MCF 10A (cell line): ENCODE data around the gene GOSR1. TPM values are rescaled to one million over a fixed set of nuclear protein-coding genes. Genes with fewer than 3 reads are reported as not detected.
"Not testable (repeated sequence)": the region's sequence is repeated elsewhere in the genome, so short reads cannot be mapped to it uniquely, and the experiment has no call there.

Experiments used
- BruUV-seq: library from RNA; stranded (reverse); fragments of 400-500 nt; replicated peaks from 2 replicates; lab custom pipeline; 2021; lab: Mats Ljungman, UMichigan
- CTCF ChIA-PET: fragments of 300-600 bp; sonication (Branson Sonifier 250); formaldehyde crosslinking; extraction: SDS; loops from one replicate; lab custom pipeline; 2021; ENCODE audit warnings: antibody characterized with exemption, inconsistent platforms; lab: Yijun Ruan, JAX
- POLR2A ChIA-PET: fragments of 300-600, 350-650 bp; sonication (Branson Sonifier 250); formaldehyde crosslinking; extraction: SDS; loops from one replicate; lab custom pipeline; 2020; ENCODE audit warnings: antibody characterized with exemption, inconsistent platforms; lab: Yijun Ruan, JAX
- DNase-seq: peaks from one replicate; pipeline ENCODE4 v3.0.0-alpha.2; 2018; ENCODE audit not compliant: unreplicated experiment
- H3K27ac Mint-ChIP-seq: one replicate; pipeline ENCODE4 v1.8.0; 2022; ENCODE audit warnings: mild to moderate bottlenecking, low read depth, mixed read lengths; ENCODE audit not compliant: unreplicated experiment
- H3K27me3 Mint-ChIP-seq: one replicate; pipeline ENCODE4 v1.8.0; 2022; ENCODE audit warnings: mixed read lengths; ENCODE audit not compliant: insufficient read depth, unreplicated experiment
- H3K36me3 Mint-ChIP-seq: one replicate; pipeline ENCODE4 v1.8.0; 2022; ENCODE audit warnings: mild to moderate bottlenecking, moderate library complexity, mixed read lengths; ENCODE audit not compliant: insufficient read depth, unreplicated experiment
- H3K4me1 Mint-ChIP-seq: one replicate; pipeline ENCODE4 v1.8.0; 2022; ENCODE audit warnings: mixed read lengths; ENCODE audit not compliant: insufficient read depth, unreplicated experiment
- H3K4me3 Mint-ChIP-seq: one replicate; pipeline ENCODE4 v1.8.0; 2022; ENCODE audit warnings: mild to moderate bottlenecking, moderate library complexity, mixed read lengths; ENCODE audit not compliant: unreplicated experiment
- H3K9me3 Mint-ChIP-seq: one replicate; pipeline ENCODE4 v1.8.0; 2022; ENCODE audit warnings: mixed read lengths; ENCODE audit not compliant: unreplicated experiment
- CTCF ChIP-seq: fragments of 200-600 bp; IDR thresholded peaks from one replicate; pipeline ENCODE4 v1.8.0; 2022; ENCODE audit warnings: antibody characterized with exemption, mild to moderate bottlenecking; ENCODE audit not compliant: unreplicated experiment
- intact Hi-C: fragments of 100-400 bp; cut with micrococcal nuclease; formaldehyde crosslinking; loops from 2 replicates; pipeline ENCODE4 v1.14.1; 2022
- total RNA-seq: library from RNA; stranded (reverse); gene quantifications from 2 replicates; pipeline ENCODE4 v1.2.3, GENCODE V29; 2022

The GOSR1 gene
- total RNA-seq, 1 experiment from 2014 or later = 57.6 TPM

- H3K4me3 Mint-ChIP-seq = no peak overlapping the region
- POLR2A ChIA-PET = interaction anchor here (0.6 to 1.1 kb wide), 2 partner anchors 11 to 61 kb away, joined by 3 read pairs; no protein-coding TSS in a partner anchor
- peak overlapping the region; percentile 16 for H3K27ac Mint-ChIP-seq
- no peak for TF ChIP-seq CTCF
- intact Hi-C loops = no loop called here
- H3K27me3 Mint-ChIP-seq = no peaks in the 10 kb centered on the region
- CTCF ChIA-PET = interaction anchor here (0.6 kb wide), 2 partner anchors 11 to 22 kb away, joined by 3 read pairs; no protein-coding TSS in a partner anchor
- peak; percentile 72 for DNase-seq
- H3K9me3 Mint-ChIP-seq = no peaks in the 10 kb centered on the region
- H3K36me3 Mint-ChIP-seq = peaks cover 48% of the 10 kb centered on the region
- no peaks in the 10 kb centered on the region for H3K4me1 Mint-ChIP-seq
- BruUV-seq = no TSS peak
Observed at GRCh38 chr17:30450125-30451027, 26.8 kb upstream of the GOSR1 start.

GRCh38 chr17:30454635-30455034, 22.6 kb upstream of the GOSR1 start:
- Mint-ChIP-seq H3K27ac (no peak overlapping the region), H3K9me3 (no peaks in the 10 kb centered on the region), H3K36me3 (peaks cover 60% of the 10 kb centered on the region), H3K4me1 (no peaks in the 10 kb centered on the region), H3K4me3 (no peak overlapping the region), H3K27me3 (no peaks in the 10 kb centered on the region)
- intact Hi-C loops = no loop called here
- BruUV-seq = no TSS peak
- ChIA-PET POLR2A (interaction anchor here (1.7 kb wide), 1 partner anchor 9 kb away, joined by 3 read pairs; no protein-coding TSS in a partner anchor), CTCF (no interaction called here)
- no peak for DNase-seq
- no peak for TF ChIP-seq CTCF

- no TSS peak for BruUV-seq
- POLR2A ChIA-PET = no interaction called here
- no peak for DNase-seq
- H3K4me3 Mint-ChIP-seq = no peak overlapping the region
- no peaks in the 10 kb centered on the region for H3K9me3 Mint-ChIP-seq
- H3K27me3 Mint-ChIP-seq = no peaks in the 10 kb centered on the region
- CTCF ChIA-PET = interaction anchor here (0.6 kb wide), 1 partner anchor 106 kb away, joined by 3 read pairs; no protein-coding TSS in a partner anchor
- no peak overlapping the region for H3K27ac Mint-ChIP-seq
- no peaks in the 10 kb centered on the region for H3K4me1 Mint-ChIP-seq
- intact Hi-C loops = no loop called here
- no peak for TF ChIP-seq CTCF
- peaks cover 43% of the 10 kb centered on the region for H3K36me3 Mint-ChIP-seq
Observed at GRCh38 chr17:30458371-30458770, 18.8 kb upstream of the GOSR1 start.

- H3K27me3 Mint-ChIP-seq, H3K9me3 Mint-ChIP-seq, POLR2A ChIA-PET, intact Hi-C loops, DNase-seq, H3K27ac Mint-ChIP-seq, H3K4me3 Mint-ChIP-seq, H3K4me1 Mint-ChIP-seq, BruUV-seq: not testable (repeated sequence)
- peaks cover 38% of the 10 kb centered on the region for H3K36me3 Mint-ChIP-seq
- CTCF ChIA-PET = interaction anchor here (0.6 kb wide), 1 partner anchor 106 kb away, joined by 3 read pairs; no protein-coding TSS in a partner anchor
Observed at GRCh38 chr17:30458797-30459413, 18.3 kb upstream of the GOSR1 start.
